Neutrophil (primary cell): ENCODE data around the gene HESX1.

Experiments used
- H3K27ac ChIP-seq: fragments of 200-600 bp; sonication (generic); 2 replicates; pipeline ENCODE4 v1.5.1; 2016; ENCODE audit warnings: mild to moderate bottlenecking, moderate library complexity
- H3K27me3 ChIP-seq: fragments of 200-600 bp; sonication (generic); 2 replicates; pipeline ENCODE4 v1.6.0; 2016; ENCODE audit warnings: mild to moderate bottlenecking
- H3K36me3 ChIP-seq: fragments of 200-600 bp; sonication (generic); 2 replicates; pipeline ENCODE4 v1.5.1; 2017
- H3K4me1 ChIP-seq, 2 experiments: fragments of 200-600 bp in 1 of 2; sonication (generic) in 1 of 2; 1 replicate in 1 of 2; 2 replicates in 1 of 2; pipeline versions ENCODE4 v1.5.1 to v1.6.1; 2013 to 2016; ENCODE audit warnings: low read depth in 1 of 2, low read length in 1 of 2, mild to moderate bottlenecking in 1 of 2, moderate library complexity in 1 of 2; ENCODE audit not compliant: control insufficient read depth in 1 of 2, insufficient read depth in 1 of 2
- H3K4me3 ChIP-seq, 2 experiments: fragments of 200-600 bp in 1 of 2; sonication (generic) in 1 of 2; 1 replicate in 1 of 2; 2 replicates in 1 of 2; pipeline ENCODE4 v1.5.1; 2013 to 2016; ENCODE audit warnings: low read depth in 1 of 2, low read length in 1 of 2, mild to moderate bottlenecking in 1 of 2, moderate library complexity in 1 of 2
- H3K9me3 ChIP-seq: fragments of 200-600 bp; sonication (generic); 2 replicates; pipeline ENCODE4 v1.5.1; 2016
- CTCF ChIP-seq: fragments of 200-600 bp; sonication (generic); IDR thresholded peaks from 2 replicates; pipeline ENCODE4 v1.5.1; 2016; ENCODE audit warnings: antibody characterized with exemption

HESX1 gene

GRCh38 chr3:57158325-57158724 is 41.5 kb downstream of the HESX1 start:
- Histone ChIP-seq H3K36me3 (no peaks in the 10 kb centered on the region), H3K4me1 (peaks cover 0 to 4% of the 10 kb centered on the region in 2 experiments), H3K9me3 (no peaks in the 10 kb centered on the region), H3K27ac (no peak overlapping the region), H3K4me3 (no peak overlapping the region), H3K27me3 (peaks cover 97% of the 10 kb centered on the region)
- TF ChIP-seq CTCF = no peak

- peaks cover 0 to 4% of the 10 kb centered on the region in 2 experiments for H3K4me1 ChIP-seq
- peaks cover 95% of the 10 kb centered on the region for H3K27me3 ChIP-seq
- no peaks in the 10 kb centered on the region for H3K36me3 ChIP-seq
- no peak overlapping the region for H3K4me3 ChIP-seq
- no peak for TF ChIP-seq CTCF
- no peaks in the 10 kb centered on the region for H3K9me3 ChIP-seq
- H3K27ac ChIP-seq = no peak overlapping the region
Measured at GRCh38 chr3:57157545-57157944, 42.2 kb downstream of the HESX1 start.

- peaks cover 0 to 4% of the 10 kb centered on the region in 2 experiments for H3K4me1 ChIP-seq
- no peak overlapping the region for H3K4me3 ChIP-seq
- H3K9me3 ChIP-seq = no peaks in the 10 kb centered on the region
- H3K36me3 ChIP-seq = no peaks in the 10 kb centered on the region
- TF ChIP-seq CTCF = no peak
- peaks cover 93% of the 10 kb centered on the region for H3K27me3 ChIP-seq
- H3K27ac ChIP-seq = no peak overlapping the region
Measured at GRCh38 chr3:57155310-57155643, 44.5 kb downstream of the HESX1 start.

GRCh38 chr3:57154470-57155309 is 45.1 kb downstream of the HESX1 start:
- no peak overlapping the region for H3K4me3 ChIP-seq

More at GRCh38 chr3:57154470-57155309, 45.1 kb downstream of the HESX1 start:
- H3K27me3 ChIP-seq = peaks cover 87% of the 10 kb centered on the region
- no peak for TF ChIP-seq CTCF
- peaks cover 0 to 4% of the 10 kb centered on the region in 2 experiments for H3K4me1 ChIP-seq
- H3K9me3 ChIP-seq = no peaks in the 10 kb centered on the region
- H3K27ac ChIP-seq = no peak overlapping the region
- H3K36me3 ChIP-seq = no peaks in the 10 kb centered on the region
